Measurements from ENCODE around the gene WFDC1. TPM values are rescaled to one million over a fixed set of nuclear protein-coding genes. Genes with fewer than 3 reads are reported as not detected.

WFDC1 gene
- total RNA-seq, 1 experiment from 2014 or later, result not detected

- no peaks in the 10 kb centered on the region for H3K4me1 ChIP-seq (ENCODE audit: control insufficient read depth, insufficient read depth, low read length)
- H3K9me3 ChIP-seq (ENCODE audit: control insufficient read depth, insufficient read depth, low read depth, low read length), result no peaks in the 10 kb centered on the region
- H3K27me3 ChIP-seq (ENCODE audit: control insufficient read depth, insufficient read depth, low read length), result no peaks in the 10 kb centered on the region
- BruUV-seq (replicated peaks), result no TSS peak
- intact Hi-C loops (cut with micrococcal nuclease; ENCODE audit: unreplicated experiment), result no loop called here
- DNase-seq (ENCODE audit: low read depth, low spot score) (no peak), ATAC-seq (no peak)
- H3K27ac ChIP-seq (ENCODE audit: low read length), result no peak overlapping the region
- ChIA-PET CTCF (no interaction called here), POLR2A (no interaction called here)
- H3K36me3 ChIP-seq (ENCODE audit: control insufficient read depth, insufficient read depth, low read length), result no peaks in the 10 kb centered on the region
- no peak for TF ChIP-seq SIN3A (IDR thresholded peaks at IDR 0.05; ENCODE audit: borderline replicate concordance, insufficient read depth, low read depth, low read length)
- TF ChIP-seq CTCF (IDR thresholded peaks at IDR 0.05), result no peak
- no peak for TF ChIP-seq REST (IDR thresholded peaks at IDR 0.05; ENCODE audit: insufficient read depth in 1 of 2, low read depth in 2 of 2, low read length in 1 of 2)
- TF ChIP-seq POLR2AphosphoS5 (IDR thresholded peaks at IDR 0.05; ENCODE audit: low read depth, low read length), result no peak
- TF ChIP-seq TCF7L2 (IDR thresholded peaks at IDR 0.05; ENCODE audit: low read depth, low read length), result no peak
- H3K4me3 ChIP-seq (ENCODE audit: low read depth in 2 of 2, low read length in 2 of 2), result no peak overlapping the region
- in situ Hi-C loops (cut with HindIII; ENCODE audit: low pct_unique_long_range_greater_than_20kb, low sequenced_read_pairs), result no loop called here
Measured at GRCh38 chr16:84288902-84289301, 5.8 kb upstream of the WFDC1 start.

- CTCF ChIA-PET, result no interaction called here
- no peaks in the 10 kb centered on the region for H3K27me3 ChIP-seq (ENCODE audit: control insufficient read depth, insufficient read depth, low read length)
- H3K9me3 ChIP-seq (ENCODE audit: control insufficient read depth, insufficient read depth, low read depth, low read length), result no peaks in the 10 kb centered on the region
- DNase-seq (ENCODE audit: low read depth, low spot score) (no peak), ATAC-seq (no peak)
- POLR2A ChIA-PET, result no interaction called here
- H3K4me3 ChIP-seq (ENCODE audit: low read depth in 2 of 2, low read length in 2 of 2), result no peak overlapping the region
- no peaks in the 10 kb centered on the region for H3K4me1 ChIP-seq (ENCODE audit: control insufficient read depth, insufficient read depth, low read length)
- no peak overlapping the region for H3K27ac ChIP-seq (ENCODE audit: low read length)
- no TSS peak for BruUV-seq (replicated peaks)
- TF ChIP-seq POLR2AphosphoS5 (IDR thresholded peaks at IDR 0.05; ENCODE audit: low read depth, low read length) (no peak), TCF7L2 (IDR thresholded peaks at IDR 0.05; ENCODE audit: low read depth, low read length) (no peak), SIN3A (IDR thresholded peaks at IDR 0.05; ENCODE audit: borderline replicate concordance, insufficient read depth, low read depth, low read length) (no peak), CTCF (IDR thresholded peaks at IDR 0.05) (no peak), REST (IDR thresholded peaks at IDR 0.05; ENCODE audit: insufficient read depth in 1 of 2, low read depth in 2 of 2, low read length in 1 of 2) (no peak)
- intact Hi-C loops (cut with micrococcal nuclease; ENCODE audit: unreplicated experiment) (no loop called here), in situ Hi-C loops (cut with HindIII; ENCODE audit: low pct_unique_long_range_greater_than_20kb, low sequenced_read_pairs) (no loop called here)
- H3K36me3 ChIP-seq (ENCODE audit: control insufficient read depth, insufficient read depth, low read length), result no peaks in the 10 kb centered on the region
Measured at GRCh38 chr16:84291226-84291625, 3.5 kb upstream of the WFDC1 start.

Measured in Panc1 (cell line).